ENCODE measurements around the gene CHEK2. TPM values are rescaled to one million over a fixed set of nuclear protein-coding genes. Genes with fewer than 3 reads are reported as not detected.

CHEK2 gene
- total RNA-seq, 6 donors from 2014 or later, result 5.6 to 14.7 (median 9.7) TPM

DNA sequence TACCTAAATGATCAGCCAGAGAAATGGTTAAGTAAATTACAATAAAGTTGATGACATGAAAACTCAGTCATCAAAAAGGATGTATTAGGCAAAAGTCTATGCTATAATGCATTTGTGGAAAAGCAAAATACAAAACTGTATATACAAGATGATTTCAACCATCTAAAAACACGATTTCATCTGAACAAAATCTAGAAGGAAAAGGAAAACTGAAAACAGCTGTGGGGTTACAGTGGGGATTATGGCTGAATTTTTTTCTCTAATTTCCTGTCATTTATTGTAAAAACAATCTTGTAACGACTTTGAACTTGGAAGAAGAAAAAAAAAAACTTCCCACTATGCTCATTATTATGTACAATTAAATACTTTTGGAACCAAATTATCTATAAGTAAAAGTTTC is 30.3 kb downstream of the CHEK2 start:
- Histone ChIP-seq H3K4me1 (peaks cover 3 to 21% (median 12%) of the 10 kb centered on the region in 4 donors), H3K27ac (peak overlapping the region in 2 of 4 donors; percentile 38 to 54), H3K27me3 (no peaks in the 10 kb centered on the region), H3K36me3 (no peaks in the 10 kb centered on the region), H3K9me3 (no peaks in the 10 kb centered on the region), H3K4me3 (no peak overlapping the region)
- DNase-seq (no peak), ATAC-seq (ENCODE audit: low FRiP score in 2 of 2) (no peak)
- TF ChIP-seq POLR2A (IDR thresholded peaks at IDR 0.05) (no peak), POLR2AphosphoS5 (IDR thresholded peaks at IDR 0.05) (no peak)
- WGBS, 2 donors, result 48 to 66% methylated on average over 2 of the region's 2 CpGs

DNA sequence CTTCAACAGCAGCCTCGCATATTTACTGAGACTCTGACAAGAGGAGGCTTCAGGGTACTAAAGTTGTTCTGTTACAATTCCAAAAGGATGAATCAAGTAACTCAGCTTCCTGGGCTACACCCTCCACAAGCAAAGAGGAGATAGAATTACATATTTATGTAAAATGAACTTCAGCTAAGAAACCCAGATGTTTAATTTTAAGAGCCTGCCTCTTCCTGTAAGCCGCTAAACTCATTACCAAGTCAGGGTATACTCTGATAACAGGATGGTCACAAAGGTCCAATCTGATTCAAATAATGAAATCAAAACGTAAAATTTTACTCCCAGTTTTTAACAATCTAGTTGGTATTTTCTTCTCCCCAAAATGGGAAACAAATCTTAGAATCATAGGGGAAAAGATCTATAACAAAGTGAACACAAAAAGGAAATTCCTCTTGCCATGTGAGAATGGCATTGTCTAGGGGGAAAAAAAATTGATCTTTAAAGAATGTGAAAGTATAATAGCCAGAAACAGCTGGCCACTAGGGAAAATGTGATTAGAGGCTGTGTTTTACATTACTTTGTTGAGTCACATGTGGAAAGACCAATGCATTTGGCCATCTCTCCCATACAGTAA is 30.9 kb downstream of the CHEK2 start:
- Histone ChIP-seq H3K36me3 (no peaks in the 10 kb centered on the region), H3K27me3 (no peaks in the 10 kb centered on the region), H3K27ac (peak overlapping the region in 3 of 4 donors; percentile 29 to 44 (median 38)), H3K9me3 (no peaks in the 10 kb centered on the region), H3K4me1 (peaks cover 3 to 21% (median 12%) of the 10 kb centered on the region in 4 donors), H3K4me3 (no peak overlapping the region)
- ATAC-seq (ENCODE audit: low FRiP score in 2 of 2) (peak in 1 of 2 donors; percentile 73), DNase-seq (no peak)
- TF ChIP-seq POLR2A (IDR thresholded peaks at IDR 0.05) (no peak), POLR2AphosphoS5 (IDR thresholded peaks at IDR 0.05) (no peak), EP300 (IDR thresholded peaks at IDR 0.05) (no peak)
- TF ChIP-seq, protein P1, sequence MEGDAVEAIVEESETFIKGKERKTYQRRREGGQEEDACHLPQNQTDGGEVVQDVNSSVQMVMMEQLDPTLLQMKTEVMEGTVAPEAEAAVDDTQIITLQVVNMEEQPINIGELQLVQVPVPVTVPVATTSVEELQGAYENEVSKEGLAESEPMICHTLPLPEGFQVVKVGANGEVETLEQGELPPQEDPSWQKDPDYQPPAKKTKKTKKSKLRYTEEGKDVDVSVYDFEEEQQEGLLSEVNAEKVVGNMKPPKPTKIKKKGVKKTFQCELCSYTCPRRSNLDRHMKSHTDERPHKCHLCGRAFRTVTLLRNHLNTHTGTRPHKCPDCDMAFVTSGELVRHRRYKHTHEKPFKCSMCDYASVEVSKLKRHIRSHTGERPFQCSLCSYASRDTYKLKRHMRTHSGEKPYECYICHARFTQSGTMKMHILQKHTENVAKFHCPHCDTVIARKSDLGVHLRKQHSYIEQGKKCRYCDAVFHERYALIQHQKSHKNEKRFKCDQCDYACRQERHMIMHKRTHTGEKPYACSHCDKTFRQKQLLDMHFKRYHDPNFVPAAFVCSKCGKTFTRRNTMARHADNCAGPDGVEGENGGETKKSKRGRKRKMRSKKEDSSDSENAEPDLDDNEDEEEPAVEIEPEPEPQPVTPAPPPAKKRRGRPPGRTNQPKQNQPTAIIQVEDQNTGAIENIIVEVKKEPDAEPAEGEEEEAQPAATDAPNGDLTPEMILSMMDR (IDR thresholded peaks at IDR 0.05), result no peak
- 42 to 63% methylated on average over 3 of the region's 3 CpGs for WGBS, 2 donors

DNA sequence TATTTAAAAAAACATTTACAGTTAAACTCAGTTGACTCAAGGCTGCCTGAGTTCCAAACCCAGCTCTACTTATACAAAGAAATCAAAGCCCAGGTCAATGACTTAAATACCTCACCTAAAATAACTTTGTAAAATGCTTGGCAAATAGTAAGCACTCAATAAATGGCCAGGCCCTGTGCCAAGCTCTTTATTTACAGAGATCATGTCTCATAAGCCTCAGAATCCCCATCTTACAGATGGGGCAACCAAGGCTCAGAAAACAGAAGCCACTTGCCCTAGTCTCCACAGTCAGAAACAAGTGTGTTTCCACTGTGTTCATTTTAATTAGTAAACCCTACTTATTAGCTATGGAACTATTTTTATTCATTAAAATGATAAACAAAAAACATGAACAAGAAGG is 31.5 kb downstream of the CHEK2 start:
- H3K4me3 ChIP-seq, result no peak overlapping the region
- H3K36me3 ChIP-seq, result no peaks in the 10 kb centered on the region
- ATAC-seq (ENCODE audit: low FRiP score in 2 of 2), result no peak
- no peaks in the 10 kb centered on the region for H3K27me3 ChIP-seq
- H3K9me3 ChIP-seq, result no peaks in the 10 kb centered on the region
- H3K4me1 ChIP-seq, result peaks cover 3 to 21% (median 12%) of the 10 kb centered on the region in 4 donors
- no peak for DNase-seq
- H3K27ac ChIP-seq, result peak overlapping the region; percentile 8 to 44 (median 34)
- TF ChIP-seq EP300 (IDR thresholded peaks at IDR 0.05) (no peak), POLR2AphosphoS5 (IDR thresholded peaks at IDR 0.05) (no peak), POLR2A (IDR thresholded peaks at IDR 0.05) (no peak)
- TF ChIP-seq, protein P1 (IDR thresholded peaks at IDR 0.05), result no peak

DNA sequence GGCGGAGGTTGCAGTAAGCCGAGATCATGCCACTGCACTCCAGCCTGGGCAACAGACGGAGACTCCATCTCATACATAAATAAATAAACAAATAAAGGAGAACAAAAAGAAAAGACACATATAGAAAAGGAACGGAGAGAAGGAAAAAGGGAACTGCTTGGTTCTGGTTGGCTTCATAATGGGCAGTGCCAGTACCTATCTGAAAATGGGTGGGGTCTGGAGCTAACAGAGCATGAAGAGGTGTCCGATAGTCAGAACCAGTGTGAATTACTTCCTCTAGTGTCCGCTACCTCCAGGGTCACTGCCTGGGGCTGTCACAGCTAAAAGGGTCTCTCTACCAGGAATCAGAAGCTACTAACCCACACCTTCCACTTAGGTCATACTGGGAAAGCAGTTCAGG is 34.8 kb downstream of the CHEK2 start:
- Histone ChIP-seq H3K36me3 (no peaks in the 10 kb centered on the region), H3K27ac (no peak overlapping the region), H3K9me3 (no peaks in the 10 kb centered on the region), H3K27me3 (no peaks in the 10 kb centered on the region), H3K4me3 (no peak overlapping the region), H3K4me1 (peaks cover 3 to 17% (median 12%) of the 10 kb centered on the region in 4 donors)
- ATAC-seq (ENCODE audit: low FRiP score in 2 of 2) (no peak), DNase-seq (no peak)
- no peak for TF ChIP-seq POLR2AphosphoS5 (IDR thresholded peaks at IDR 0.05)
- TF ChIP-seq, protein P1 (IDR thresholded peaks at IDR 0.05), result no peak
- TF ChIP-seq EP300 (IDR thresholded peaks at IDR 0.05), result no peak
- TF ChIP-seq POLR2A (IDR thresholded peaks at IDR 0.05), result no peak
- WGBS, 2 donors, result 86 to 88% methylated on average over 6 of the region's 6 CpGs

DNA sequence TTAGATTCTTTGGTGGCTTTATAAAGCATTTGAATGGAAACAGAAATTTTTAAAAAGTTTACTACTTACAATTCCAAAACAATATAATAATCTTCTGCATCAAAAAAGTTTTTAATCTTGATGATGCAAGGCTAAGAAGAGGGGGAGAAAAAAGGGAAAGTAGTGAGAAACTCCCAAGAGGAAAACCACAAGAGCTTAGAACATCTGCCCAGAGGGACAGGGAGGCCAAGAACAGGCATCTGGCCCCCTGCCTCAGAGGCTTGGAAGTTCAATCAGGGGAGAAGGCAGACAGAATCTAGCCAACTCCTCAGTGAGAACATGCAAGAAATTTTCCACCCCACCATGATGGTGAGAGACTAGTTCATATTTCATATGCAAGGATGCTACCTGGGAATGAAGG is 38.2 kb downstream of the CHEK2 start:
- no peak overlapping the region for H3K4me3 ChIP-seq
- DNase-seq, result no peak
- ATAC-seq (ENCODE audit: low FRiP score in 2 of 2), result no peak
- H3K9me3 ChIP-seq, result no peaks in the 10 kb centered on the region
- H3K27ac ChIP-seq, result no peak overlapping the region
- H3K4me1 ChIP-seq, result no peaks in the 10 kb centered on the region
- H3K36me3 ChIP-seq, result no peaks in the 10 kb centered on the region
- TF ChIP-seq, protein P1 (IDR thresholded peaks at IDR 0.05), result no peak
- no peak for TF ChIP-seq POLR2AphosphoS5 (IDR thresholded peaks at IDR 0.05)
- no peaks in the 10 kb centered on the region for H3K27me3 ChIP-seq
